CD4-positive, alpha-beta T cell treated with Interleukin-4 for 4 hours (primary cell): ENCODE data around the gene MRPL30.
"Not testable (repeated sequence)": the region's sequence is repeated elsewhere in the genome, so short reads cannot be mapped to it uniquely, and the experiment has no call there.

Source experiments
- DNase-seq: peaks from one replicate; pipeline ENCODE4 v3.0.0-alpha.2; 2020

MRPL30 gene

DNA sequence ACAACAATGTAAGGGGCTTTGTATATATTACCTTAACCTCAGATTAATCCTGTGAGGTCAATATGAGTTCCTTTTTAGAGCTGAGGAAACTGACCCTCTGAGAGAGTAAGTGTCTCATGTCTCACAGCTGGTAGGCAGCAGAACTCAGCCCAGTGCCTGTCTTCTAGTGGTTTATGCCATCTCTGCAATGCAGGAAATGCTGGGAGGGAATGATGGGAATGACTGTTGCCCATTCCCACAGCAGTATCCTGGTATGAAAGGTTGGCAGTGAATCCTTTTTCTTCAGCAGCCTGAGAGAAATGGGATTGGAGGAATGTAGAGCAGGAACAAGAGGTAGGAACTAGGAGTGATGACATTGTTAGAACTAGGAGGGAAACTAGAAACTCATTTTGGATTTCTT, 6.0 kb downstream of the MRPL30 start:
- no peak for DNase-seq

DNA sequence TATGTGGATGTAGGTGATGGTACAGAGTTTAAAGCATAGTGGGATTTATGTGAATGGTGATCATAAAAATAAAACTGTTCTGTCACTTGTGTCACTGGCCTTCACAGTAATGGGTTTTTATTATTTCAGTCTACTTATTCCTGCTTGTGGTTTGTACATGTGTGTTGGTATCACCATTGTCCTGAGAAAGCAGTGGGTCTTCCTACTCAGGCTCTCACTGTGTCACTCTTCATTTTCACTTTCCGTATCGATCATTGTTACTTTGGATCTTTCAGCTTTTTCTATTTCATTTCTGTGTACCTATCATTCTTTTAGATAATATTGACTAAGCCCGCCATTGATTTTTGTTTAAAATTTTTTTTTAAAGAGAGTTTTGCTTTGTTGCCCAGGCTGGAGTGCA, 7.4 kb downstream of the MRPL30 start:
- DNase-seq, result no peak

DNA sequence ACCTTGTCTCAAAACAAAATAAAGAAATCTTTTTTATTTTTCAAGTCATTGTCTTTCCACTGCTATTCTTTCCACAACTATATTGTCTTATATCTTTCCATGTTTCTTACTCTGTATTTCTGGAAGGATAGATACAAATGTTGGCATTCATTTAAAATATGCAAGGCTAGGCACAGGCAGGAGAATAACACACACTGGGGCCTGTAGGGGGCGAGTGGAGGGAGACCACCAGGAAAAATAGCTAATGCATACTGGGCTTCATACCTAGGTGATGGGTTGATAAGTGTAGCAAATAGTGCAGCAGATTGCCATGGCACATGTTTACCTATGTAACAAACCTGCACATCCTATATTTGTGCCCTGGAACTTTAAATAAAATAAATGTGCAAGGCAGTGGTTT, 9.6 kb downstream of the MRPL30 start:
- no peak for DNase-seq

DNA sequence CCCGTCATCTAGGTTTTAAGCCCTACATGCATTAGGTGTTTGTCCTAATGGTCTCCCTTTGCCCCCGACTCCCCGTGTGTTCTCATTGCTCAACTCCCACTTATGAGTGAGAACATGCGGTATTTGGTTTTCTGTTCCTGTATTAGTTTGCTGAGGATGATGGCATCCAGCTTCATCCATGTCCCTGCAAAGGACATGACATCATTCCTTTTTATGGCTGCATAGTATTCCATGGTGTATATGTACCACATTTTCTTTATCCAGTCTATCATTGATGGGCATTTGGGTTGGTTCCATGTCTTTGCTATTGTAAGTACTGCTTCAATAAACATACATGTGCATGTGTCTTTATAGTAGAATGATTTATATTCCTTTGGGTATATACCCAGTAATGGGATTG, 11.4 kb downstream of the MRPL30 start:
- not testable (repeated sequence) for DNase-seq

DNA sequence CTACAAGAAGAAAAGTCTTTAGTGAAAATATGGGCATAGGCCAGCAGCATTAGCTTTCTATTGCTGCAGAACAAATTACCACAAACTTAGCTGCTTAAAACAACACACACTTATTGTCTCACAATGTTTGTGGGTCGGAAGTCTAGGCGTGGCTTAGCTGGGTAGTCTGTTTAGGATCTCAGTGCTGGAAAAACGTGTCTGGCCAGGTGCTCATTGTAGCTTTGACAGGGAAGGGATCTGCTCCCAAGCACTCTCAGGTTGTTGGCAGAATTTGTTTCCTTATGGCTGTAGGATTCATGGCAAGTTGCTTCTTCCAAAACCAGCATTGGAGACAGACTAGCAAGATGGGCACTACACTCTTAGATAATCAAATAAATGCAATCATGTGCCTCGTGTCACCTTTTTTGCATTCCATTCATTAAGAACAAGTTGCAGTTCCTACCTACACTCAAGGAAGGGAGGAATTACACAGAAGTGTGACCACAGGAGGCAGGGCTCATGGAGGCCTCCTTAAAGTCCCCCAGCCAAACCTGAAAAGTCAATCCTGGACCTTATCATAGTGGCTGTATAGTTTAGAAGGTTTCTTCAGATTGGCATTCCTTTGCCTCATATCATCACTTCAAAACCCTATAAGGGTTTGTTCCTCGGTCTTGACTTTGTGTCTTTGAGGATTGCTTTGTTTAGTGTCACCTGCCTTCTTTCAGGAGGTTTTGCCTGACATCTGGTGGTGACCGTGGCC, 17.3 kb downstream of the MRPL30 start:
- DNase-seq, result no peak

DNA sequence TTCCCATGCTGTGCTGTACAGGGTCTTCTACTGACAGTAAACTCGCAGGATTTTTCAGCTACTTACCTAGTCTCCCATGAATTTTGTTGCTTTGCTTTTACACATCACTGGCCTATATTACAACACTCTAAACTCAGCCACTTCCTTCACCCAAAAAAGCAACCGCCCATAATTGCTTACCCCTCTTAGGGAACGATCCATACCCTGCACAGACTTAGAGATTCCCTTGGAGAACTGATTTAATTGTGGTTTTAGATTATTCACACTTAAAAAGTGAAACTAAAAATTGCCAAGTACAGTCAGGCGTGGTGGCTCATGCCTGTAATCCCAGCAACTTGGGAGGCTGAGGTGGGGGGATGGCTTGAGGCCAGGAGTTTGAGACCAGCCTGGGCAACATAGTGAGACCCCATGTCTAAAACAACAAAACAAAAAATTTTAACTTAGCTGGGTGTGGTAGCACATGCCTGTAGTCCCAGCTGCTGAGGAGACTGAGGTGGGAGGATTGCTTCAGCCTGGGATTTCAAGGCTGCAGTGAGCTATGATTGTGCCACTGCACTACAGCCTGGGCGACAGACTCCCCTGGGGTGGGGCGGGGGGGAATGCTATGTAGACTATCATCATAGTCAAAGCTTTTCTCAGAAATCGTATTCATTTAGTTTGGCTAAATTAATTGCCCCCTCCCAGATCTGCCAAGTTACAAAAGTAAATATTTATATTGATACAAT, 19.3 kb downstream of the MRPL30 start:
- no peak for DNase-seq

DNA sequence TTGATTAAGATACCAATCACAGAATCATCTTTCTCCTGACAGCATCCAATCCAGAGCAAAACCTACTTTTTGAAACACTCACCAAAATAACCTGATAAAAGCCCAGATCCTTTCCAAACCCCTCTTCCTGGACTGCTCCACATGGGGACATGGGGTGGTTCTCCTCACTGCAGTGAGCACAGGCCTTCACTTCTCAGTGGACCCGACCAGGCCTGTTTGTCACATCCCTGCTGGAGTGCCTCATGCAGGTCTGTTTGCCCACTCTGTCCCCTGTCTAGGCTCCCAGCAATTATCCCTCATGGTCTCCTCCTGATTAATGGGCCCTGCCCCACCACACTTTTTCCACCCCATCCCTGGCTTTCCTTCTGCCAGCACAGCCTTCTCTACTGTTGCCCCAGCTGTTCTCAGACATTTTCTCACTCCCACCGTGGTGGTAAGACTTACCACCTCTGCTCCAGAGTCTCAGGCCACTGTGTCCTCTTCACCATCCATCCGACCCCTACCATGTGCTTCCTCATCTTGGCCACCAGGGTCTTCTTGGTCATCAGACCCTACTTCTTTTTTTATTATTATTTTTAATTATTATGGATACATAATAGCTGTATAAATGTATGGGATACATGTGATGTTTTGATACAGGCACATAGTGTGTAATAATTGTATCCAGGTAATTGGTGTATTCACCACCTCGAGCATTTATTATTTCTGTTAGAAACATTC, 21.1 kb downstream of the MRPL30 start:
- DNase-seq, result no peak

DNA sequence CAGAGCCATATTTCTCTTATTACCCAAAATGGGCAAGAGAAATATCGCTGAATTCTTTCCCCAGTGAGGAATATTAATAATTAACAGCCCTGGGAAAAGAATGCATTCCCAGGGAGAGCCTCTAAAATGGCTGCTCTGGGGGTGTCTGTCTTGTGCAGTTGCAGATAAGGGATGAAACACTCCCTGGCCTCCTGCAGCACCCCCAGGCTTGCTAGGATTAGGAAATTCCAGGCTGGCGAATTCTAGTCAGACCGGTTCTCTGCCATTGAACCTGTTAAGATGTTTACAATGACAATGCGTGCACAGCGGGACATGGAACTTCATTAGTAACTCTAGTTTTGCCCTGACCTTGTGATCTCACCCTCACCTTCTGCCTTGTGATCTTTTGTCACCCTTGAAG, 24.5 kb downstream of the MRPL30 start:
- DNase-seq, result no peak

DNA sequence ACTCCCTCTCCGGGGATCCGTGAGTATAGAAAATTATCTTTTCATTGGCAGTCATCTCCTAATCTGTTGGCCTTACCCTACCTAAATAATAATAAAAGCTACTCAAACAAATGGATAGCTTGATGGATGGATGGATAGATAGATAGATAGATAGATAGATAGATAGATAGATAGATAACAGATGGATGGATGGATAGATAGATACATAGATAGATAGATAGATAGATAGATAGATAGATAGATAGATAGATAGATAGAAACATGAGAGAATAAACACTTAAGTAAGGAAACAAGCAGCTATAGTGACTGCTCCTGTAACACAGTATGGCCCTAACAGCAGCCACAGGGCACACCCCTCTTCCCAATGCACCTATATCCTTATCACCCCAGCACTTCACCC, 35.1 kb downstream of the MRPL30 start:
- no peak for DNase-seq

DNA sequence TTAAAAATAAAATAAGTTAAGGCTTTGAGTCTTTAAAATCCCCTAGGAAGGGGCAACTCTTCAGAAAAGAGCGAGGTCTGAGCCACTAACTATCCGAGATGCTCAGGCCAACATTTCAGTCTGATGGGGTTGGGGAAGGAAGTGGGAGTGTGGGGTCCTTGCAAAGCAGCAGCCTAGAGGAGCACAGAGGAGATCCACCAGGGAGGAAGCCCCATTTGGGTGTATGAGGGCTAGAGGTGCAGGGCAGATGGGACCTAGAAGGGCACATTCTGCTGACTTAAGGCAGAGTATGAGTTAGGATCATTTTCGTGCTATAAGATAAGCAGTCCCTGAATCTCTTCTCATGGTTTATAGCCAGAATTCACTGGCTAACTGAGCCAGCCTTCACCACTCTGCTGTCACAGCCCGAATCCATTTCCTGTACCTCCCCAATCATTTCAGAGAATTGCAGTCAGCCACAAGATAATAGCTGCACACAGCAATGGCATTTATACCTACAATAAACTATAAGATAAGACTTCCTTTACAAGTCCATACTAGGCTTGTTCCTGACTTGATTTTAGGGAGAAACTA, 37.0 kb downstream of the MRPL30 start:
- no peak for DNase-seq

DNA sequence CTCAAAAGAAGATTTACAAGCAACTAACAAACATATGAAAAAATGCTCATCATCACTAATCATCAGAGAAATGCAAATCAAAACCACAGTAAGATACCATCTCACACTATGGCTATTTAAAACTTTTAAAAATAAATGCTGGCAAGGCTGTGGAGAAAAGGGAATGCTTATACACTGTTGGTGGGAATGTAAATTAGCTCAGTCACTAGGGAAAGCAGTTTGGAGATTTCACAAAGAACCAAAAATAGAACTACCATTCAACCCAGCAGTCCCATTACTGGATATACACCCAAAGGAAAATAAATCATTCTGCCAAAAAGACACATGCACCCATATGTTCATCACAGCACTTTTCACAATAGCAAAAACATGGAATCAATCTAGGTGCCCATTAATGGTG, 52.2 kb downstream of the MRPL30 start:
- DNase-seq, result not testable (repeated sequence)

DNA sequence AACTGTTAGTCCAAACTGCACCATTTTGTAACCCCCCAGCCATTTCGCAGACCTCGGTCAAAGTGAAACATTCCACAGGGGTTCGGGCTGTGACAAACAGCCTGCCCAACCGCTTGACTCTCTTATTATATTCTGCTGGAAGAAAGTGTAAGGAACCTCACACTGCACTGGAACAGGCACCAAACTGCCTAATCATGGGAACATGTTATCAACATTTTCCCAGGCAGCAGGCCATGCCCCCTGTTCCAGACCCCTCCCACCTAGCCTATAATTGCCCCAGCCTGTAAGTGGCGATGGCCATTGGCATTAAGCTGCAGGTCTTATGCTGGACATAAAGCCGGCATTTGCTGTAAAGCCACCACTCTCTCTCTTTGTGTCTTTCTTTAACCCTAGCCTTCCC, 57.6 kb downstream of the MRPL30 start:
- no peak for DNase-seq

DNA sequence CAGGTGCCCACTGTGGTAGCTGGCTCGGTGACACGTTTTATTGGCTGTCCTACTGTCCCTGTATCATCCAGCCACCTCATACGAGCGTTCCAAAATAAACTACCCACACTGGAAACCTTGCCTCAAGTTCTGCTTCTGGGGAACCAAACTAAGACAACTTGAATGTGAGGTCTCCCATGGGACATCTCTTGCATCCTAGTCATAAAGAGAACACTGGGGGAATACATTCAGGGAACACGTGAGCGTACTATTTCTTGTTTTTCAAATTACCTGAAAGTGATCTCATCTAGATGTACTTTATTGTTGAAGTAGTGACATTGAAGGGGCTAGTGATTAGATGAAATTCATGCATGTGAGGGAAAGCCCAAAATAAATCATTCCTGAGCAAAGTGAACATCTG, 59.4 kb downstream of the MRPL30 start:
- no peak for DNase-seq

DNA sequence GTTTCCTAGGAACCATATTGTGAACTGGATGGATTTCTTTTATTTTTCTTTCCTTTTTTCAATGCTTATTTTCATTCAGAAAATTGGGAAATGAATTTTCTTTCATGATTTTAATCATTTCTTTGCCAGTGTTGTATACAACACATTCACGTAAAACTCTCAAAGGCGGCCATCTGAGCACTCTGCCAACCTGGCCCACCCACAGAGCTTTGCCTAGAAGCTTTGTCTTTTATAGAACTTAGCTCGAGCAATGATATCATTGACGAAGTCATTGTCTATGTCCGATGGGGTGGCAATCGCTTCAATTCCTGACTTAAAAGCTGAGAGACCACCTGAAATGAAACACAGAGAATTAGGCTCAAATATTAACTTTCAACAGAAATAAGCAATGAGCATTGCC, 61.2 kb downstream of the MRPL30 start:
- no peak for DNase-seq
